EH (cell line): Measurements from ENCODE around the gene SLC35F5.
"Not testable (repeated sequence)": the region's sequence is repeated elsewhere in the genome, so short reads cannot be mapped to it uniquely, and the experiment has no call there.

Experiments used
- DNase-seq: peaks from one replicate; pipeline ENCODE4 v3.0.0-alpha.2; 2015; ENCODE audit warnings: low read depth

SLC35F5 gene

DNA sequence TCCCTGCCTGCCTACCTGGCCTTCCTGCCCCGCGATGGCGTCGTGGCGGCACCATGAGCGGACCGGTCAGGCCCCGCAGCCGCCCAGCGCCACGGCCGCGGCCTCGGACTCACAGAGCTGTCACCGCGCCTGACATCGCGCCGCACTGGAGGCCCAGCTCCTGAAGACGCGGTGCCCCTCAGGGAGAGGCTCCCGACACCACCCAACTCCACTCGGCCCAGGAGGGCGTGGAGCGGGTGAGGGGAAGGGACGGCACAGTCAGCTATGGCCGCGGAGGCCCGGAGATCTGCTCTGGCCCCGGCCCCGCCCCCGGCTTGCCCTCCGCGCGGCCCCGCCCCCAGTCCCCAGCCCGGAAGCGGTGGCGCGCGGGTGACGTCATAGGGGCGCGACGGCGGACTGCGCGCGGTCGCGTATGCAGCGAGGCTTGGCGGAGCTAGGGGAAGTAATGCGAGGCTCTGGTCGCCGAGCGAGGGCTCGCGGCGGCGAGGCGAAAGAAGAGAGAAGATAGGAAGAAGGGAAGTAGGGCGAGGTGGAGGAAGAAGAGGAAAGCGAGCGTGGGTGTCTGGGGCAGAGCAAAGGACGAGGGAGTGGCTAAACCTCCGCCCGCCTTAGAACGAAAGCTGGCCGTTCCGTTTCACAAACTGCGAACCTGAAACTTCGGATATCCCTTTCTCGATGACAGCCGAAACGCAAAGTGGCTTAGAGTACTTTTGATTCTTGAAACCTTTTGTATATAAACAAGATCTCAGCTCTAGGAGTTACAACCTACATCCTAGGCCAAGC, at the start of gene SLC35F5:
SLC35F5 (minus strand) TSS at position 288 of the 783 bp plus-strand sequence; CDS start at position 55, 233 bp downstream.
- DNase-seq, result peak; percentile 92

GRCh38 chr2:113799375-113799774, 42.9 kb upstream of the SLC35F5 start:
- DNase-seq, result no peak

- DNase-seq, result no peak
These were observed 40.8 kb upstream of the SLC35F5 start for GRCh38 chr2:113797237-113797636.

- DNase-seq, result no peak
These were observed 40.2 kb upstream of the SLC35F5 start for GRCh38 chr2:113796592-113797175.

GRCh38 chr2:113795405-113795920, 39.0 kb upstream of the SLC35F5 start:
- peak; percentile 52 for DNase-seq

- DNase-seq, result peak; percentile 90
These were observed 35.5 kb upstream of the SLC35F5 start for GRCh38 chr2:113791697-113792590.

- no peak for DNase-seq
These were observed 28.6 kb upstream of the SLC35F5 start for GRCh38 chr2:113784823-113785744.

DNA sequence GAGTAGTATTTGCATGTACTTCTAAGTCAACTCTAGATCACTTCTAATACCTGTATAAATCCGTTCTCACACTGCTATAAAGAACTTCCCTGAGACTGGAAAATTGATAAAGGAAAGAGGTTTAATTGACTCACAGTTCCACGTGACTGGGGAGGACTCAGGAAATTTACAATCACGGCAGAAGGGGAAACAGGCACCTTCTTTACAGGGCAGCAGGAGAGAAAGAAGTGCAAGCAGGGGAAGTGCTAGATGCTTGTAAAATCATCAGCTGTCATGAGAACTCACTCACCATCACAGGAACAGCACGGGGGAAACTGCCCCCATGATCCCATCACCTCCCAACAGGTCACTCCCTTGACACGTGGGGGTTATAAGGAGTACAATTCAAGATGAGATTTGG, 24.0 kb upstream of the SLC35F5 start:
- DNase-seq, result no peak

DNA sequence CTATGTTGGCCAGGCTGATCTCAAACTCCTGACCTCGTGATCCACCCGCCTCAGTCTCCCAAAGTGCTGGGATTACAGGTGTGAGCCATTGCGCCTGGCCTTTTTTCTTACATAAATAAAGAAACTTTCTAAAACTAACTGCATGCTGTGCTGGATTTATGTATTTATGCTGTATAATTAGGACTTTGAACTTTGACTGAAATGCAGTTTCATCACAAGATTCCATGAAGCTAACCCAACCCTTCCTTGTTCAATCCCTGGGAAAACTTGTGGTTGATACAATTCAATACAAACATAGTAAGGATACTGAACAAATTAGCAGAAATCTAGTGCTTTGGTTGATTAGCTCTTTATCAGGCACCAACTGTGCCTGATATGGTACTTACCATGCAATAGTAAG, 20.9 kb upstream of the SLC35F5 start:
- DNase-seq, result no peak

DNA sequence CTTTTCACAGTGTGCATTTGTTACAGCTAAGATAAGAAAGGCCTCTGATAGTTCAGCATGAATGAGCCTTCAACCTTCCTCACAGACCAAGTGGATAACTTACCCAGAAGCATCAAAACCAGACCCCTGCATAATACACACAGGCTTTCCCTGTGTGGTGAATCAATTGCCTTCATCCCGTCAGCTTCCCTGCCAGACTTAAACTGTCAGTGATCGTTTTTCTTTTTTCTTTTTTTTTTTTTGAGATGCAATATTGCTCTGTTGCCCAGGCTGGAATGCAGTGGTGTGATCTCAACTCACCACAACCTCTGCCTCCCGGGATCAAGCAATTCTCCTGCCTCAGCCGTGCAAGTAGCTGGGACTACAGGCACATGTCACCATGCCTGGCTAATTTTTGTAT, 20.5 kb upstream of the SLC35F5 start:
- no peak for DNase-seq

DNA sequence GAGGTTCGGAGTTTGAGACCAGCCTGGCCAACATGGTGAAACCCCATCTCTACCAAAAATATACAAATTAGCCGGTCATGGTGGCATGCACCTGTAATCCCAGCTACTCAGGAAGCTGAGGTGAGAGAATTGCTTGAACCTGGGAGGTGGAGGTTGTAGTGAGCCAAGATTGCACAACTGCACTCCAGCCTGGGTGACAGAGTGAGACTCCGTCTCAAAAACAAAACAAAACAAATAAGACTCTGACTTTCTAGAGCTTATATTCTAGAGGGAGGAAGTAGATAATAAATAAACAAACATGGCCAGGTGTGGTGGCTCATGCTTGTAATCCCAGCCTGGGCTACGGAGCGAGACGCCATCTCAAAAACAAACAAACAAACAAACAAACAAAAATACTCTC, 18.2 kb upstream of the SLC35F5 start:
- not testable (repeated sequence) for DNase-seq

GRCh38 chr2:113770929-113771328, 14.5 kb upstream of the SLC35F5 start:
- DNase-seq, result no peak

- DNase-seq, result no peak
These were observed 13.1 kb upstream of the SLC35F5 start for GRCh38 chr2:113769555-113769954.

DNA sequence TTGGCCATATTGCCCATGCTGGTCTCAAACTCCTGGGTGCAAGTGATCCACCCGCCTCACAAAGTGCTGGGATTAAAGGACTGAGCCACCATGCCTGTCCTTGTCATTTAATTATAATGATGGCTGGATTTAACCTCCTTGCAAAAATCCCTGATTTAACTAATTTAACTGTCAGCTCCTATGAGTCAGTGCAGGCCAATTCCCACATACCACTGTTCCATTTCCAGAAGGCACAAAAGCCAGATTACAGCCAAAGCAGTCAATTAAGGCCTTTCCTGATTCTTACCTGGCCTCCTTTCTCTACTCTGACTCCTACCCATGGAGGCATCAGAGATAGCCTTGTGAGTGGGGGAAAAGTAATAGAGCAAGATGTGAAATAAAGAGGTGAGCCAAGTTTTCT, 12.3 kb upstream of the SLC35F5 start:
- peak; percentile 58 for DNase-seq

DNA sequence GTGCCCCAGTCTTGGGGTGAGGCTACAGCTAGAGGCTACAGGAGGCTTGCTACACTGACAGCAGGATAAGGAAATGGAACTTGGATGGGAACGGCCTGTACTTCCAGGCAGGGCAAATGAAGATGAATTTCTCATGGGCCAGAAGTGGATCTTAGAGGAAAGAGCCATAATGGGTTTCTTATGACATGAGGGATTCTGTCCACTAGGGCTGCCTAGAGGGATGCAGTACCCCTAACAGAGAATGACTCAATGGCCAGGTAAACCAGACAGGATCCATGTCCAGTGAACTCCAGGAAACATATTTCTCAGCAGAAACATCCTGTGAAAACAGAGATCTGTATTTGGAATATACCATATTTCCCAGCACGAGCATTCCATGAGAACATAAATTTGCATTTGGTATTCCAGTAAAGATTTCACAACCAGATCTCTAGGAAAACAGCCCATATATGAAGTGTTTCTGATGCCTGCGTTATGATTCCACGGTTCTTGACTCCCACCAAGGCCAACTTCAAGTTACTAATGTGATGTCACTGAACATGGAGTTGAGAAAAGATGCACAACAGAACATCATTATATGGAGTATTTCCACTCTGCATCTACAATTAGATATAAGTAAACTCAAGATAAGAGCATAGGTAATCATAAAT, 11.5 kb upstream of the SLC35F5 start:
- no peak for DNase-seq

GRCh38 chr2:113765276-113765675, 8.8 kb upstream of the SLC35F5 start:
- DNase-seq, result no peak

GRCh38 chr2:113762377-113763118, 6.1 kb upstream of the SLC35F5 start:
- DNase-seq, result peak; percentile 94

DNA sequence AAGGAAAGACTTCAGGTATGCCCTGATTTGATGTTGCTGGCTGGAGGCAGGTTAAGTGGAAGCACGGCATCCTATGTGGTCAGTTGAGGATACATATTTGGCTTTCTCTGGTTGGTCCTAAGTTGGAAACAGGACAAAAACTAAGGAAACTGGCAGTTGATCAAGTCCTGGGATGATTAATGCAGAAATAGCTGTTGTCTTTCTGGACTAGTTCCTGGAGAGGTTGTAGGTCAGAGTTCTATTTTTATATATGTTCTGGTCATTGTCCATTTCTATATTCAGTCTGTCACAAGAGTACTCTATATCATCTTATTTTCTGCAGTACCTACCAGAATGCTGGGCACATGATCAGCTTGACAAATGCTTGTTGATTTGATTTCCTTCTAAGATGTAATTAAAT, 4.0 kb upstream of the SLC35F5 start:
- DNase-seq, result peak; percentile 91

DNA sequence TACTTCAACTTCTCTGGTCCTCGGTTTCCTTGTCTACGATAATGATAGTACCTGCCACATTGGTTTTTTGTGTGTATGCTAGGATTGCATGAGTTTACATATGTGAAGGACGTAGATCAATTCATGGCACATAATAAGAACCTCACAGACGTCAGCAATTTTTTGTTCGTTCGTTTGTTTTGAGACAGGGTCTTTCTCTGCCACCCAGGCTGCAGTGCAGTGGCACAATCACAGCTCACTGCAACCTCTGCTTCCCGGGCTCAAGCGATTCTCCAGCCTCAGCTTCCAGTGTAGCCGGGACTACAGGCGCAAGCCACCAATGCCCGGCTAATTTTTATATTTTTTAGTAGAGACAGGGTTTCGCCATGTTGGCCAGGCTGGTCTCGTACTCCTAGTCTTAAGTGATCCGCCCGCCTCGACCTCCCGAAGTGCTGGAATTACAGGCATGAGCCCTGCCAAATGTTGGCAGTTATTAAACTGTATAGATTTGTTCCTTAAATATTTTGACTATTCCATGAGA, 756 bp upstream of the SLC35F5 start:
- no peak for DNase-seq

GRCh38 chr2:113755835-113756354, 547 bp downstream of the SLC35F5 start:
- peak; percentile 37 for DNase-seq
